Naive thymus-derived CD8-positive, alpha-beta T cell (primary cell): Measurements from ENCODE around the gene CCDC150. TPM values are rescaled to one million over a fixed set of nuclear protein-coding genes. Genes with fewer than 3 reads are reported as not detected.
A peak's percentile ranks its signal among the peaks of the same experiment; 100 is the strongest.

Experiments
- ATAC-seq, 2 donors: fragments of 150-1000 bp; cut with Tn5 transposase in 1 of 2; sonication (Bioruptor Pico), chemical (Tn5 transposase) in 1 of 2; 1 replicate in 1 of 2; 2 replicates in 1 of 2; pipeline ENCODE4 v1.10.0; 2021; ENCODE audit warnings: mild to moderate bottlenecking in 2 of 2, moderate library complexity in 2 of 2
- POLR2A ChIA-PET: fragments of 350-600 bp; sonication (Branson Sonifier 250); formaldehyde crosslinking; loops from one replicate; lab custom pipeline; 2021; ENCODE audit warnings: antibody characterized with exemption; lab: Charles Lee
- DNase-seq, 10 donors: peaks; one replicate each; pipeline versions ENCODE4 v3.0.0 to v3.0.0-alpha.2; 2020 to 2022
- H3K27ac Mint-ChIP-seq, 10 donors: one replicate each; pipeline ENCODE4 v1.8.0; 2020 to 2022; ENCODE audit warnings: mild to moderate bottlenecking in 10 of 10, mixed read lengths in 10 of 10, moderate library complexity in 4 of 10, inconsistent platforms in 1 of 10
- H3K27me3 Mint-ChIP-seq, 5 donors: one replicate each; pipeline ENCODE4 v1.8.0; 2021 to 2022; ENCODE audit warnings: mixed read lengths in 5 of 5
- H3K36me3 Mint-ChIP-seq, 3 donors: one replicate each; pipeline ENCODE4 v1.8.0; 2020 to 2022; ENCODE audit warnings: mixed read lengths in 3 of 3, mild to moderate bottlenecking in 2 of 3, inconsistent platforms in 1 of 3
- H3K4me1 Mint-ChIP-seq, 4 donors: one replicate each; pipeline ENCODE4 v1.8.0; 2021 to 2022; ENCODE audit warnings: mixed read lengths in 4 of 4
- H3K4me3 Mint-ChIP-seq, 10 donors: one replicate each; pipeline ENCODE4 v1.8.0; 2020 to 2022; ENCODE audit warnings: mild to moderate bottlenecking in 10 of 10, mixed read lengths in 10 of 10, moderate library complexity in 6 of 10, inconsistent platforms in 1 of 10
- H3K9me3 Mint-ChIP-seq, 9 donors: one replicate each; pipeline ENCODE4 v1.8.0; 2020 to 2022; ENCODE audit warnings: mixed read lengths in 9 of 9, mild to moderate bottlenecking in 3 of 9, inconsistent platforms in 1 of 9, moderate library complexity in 1 of 9
- polyA plus RNA-seq, 3 donors: library from polyadenylated mRNA; unstranded; fragments of 300-500 nt; fragmentation: Illumina TruSeq; gene quantifications; one replicate each; pipeline ENCODE4 v1.2.3, GENCODE V29; 2021
- total RNA-seq, 8 experiments: library from RNA in 2 of 8; stranded (reverse) in 2 of 8; gene quantifications; one replicate each; pipeline ENCODE4 v1.2.3 and lab custom pipeline; 2021 to 2026

The CCDC150 gene
- 1 to 10 TPM in 1 of 2 experiments, under 1 TPM in 1; 0.49 to 1.9 TPM for total RNA-seq
- not detected for polyA plus RNA-seq
- 0 to 1.4 (median 0.50) reads per million in 6 experiments for total RNA-seq (lab: John Stamatoyannopoulos, UW)

DNA sequence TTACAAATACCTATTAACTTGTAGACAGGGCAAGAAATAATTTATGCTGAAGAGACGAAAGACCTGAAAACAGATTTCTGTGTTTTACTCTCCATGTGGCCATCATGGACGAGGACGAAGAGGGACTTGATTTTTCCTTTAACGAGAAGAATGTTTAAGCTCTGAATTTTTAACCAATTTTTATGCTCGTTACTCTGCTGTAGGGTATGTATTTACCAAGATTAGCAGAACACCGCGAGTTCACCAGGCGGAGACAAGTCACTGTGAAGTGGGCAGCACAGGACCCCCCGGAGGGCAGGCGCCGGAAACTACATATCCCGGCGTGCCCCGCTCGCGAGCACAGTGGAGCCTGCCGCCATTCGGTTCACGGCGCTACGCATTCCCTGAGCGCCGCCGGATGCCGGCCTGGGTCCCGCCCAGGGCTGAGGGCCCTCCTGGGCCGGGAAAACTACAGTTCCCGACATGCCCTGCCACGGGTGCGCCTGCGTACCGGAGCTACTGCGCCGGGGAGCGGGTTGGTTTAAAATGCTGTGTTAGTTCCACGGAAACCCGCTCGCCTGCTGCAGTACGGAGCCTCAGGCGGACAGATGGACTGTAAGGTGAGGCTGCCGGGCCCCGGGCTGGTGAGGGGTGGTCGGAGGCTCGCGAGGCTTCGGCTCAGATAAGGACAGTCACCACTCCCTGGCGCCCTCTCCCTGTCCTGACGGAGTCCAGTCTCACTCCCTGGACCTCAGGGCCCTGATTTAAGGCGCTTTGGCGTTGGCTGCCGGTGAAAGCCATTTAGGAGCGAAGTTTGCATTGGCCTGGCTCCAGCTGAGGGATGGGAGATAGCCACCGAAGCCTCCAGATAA is at the start of gene CCDC150:
CCDC150 (plus strand) TSS at position 536 of the 851 bp plus-strand sequence; CDS start at position 588, 52 bp downstream.
- peak within 1 kb of the TSS in 9 of 10 donors; percentile 22 to 91 (median 71) for H3K27ac Mint-ChIP-seq
- peaks cover 0 to 3% (median 0%) of the 10 kb centered on the region in 9 donors for H3K9me3 Mint-ChIP-seq
- DNase-seq (peak; percentile 88 to 96 (median 94)), ATAC-seq (peak; percentile 100)
- H3K27me3 Mint-ChIP-seq = no peaks in the 10 kb centered on the region
- POLR2A ChIA-PET = interaction anchor here (0.6 to 1.3 kb wide), 2 partner anchors 160 to 911 kb away, joined by 3 read pairs; partner anchors contain the start of gene GTF3C3
- H3K4me3 Mint-ChIP-seq = peak within 1 kb of the TSS; percentile 86 to 96 (median 90)
- peaks cover 11 to 19% (median 18%) of the 10 kb centered on the region in 4 donors for H3K4me1 Mint-ChIP-seq
- no peaks in the 10 kb centered on the region for H3K36me3 Mint-ChIP-seq

DNA sequence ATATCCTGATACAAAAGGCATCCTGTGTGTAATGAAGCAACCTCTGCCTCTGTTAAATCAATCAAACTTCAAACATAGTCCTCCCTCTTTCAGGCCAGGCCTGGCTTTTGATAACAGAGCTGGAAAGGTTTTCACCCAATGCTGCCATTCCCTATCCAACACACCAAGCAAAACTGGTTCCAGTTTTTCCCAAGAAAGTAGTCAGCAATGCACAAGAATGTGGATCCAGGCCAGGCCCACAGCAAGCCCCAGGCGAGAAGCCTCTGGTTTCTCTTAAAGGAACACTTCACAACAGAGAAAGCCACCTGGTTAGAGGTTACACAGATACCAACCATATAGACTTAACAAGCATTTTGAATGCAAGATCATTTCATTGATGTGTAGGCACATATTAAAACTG is 49.2 kb upstream of the CCDC150 start:
- ATAC-seq = no peak
- peaks cover 8 to 20% (median 13%) of the 10 kb centered on the region in 9 donors for H3K9me3 Mint-ChIP-seq
- no peak overlapping the region for H3K4me3 Mint-ChIP-seq

DNA sequence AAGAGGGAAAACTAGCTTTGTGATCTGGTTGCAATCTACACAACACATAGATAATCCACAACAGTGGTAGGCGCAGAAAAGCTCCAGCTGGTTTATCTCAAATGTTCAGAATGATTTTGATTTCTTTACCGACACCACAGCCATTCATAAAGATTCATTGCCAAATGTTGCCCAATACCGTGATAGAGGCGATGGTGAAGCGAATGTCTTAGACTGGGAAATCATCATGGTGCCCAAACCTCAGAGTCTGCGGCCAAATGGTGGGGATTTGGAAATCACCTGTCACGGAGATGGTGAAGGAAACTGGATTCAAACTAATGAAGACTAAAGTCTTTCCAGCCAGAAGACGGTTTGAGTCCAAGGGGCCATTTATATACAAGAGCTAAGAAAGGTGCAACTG is 48.5 kb upstream of the CCDC150 start:
- Mint-ChIP-seq H3K4me3 (peak overlapping the region in 2 of 10 donors; percentile 11 to 19), H3K9me3 (peaks cover 5 to 14% (median 11%) of the 10 kb centered on the region in 9 donors), H3K4me1 (peaks cover 0 to 11% (median 5%) of the 10 kb centered on the region in 4 donors), H3K36me3 (peaks cover 0 to 15% (median 0%) of the 10 kb centered on the region in 3 donors), H3K27me3 (peaks cover 56 to 69% (median 62%) of the 10 kb centered on the region in 5 donors), H3K27ac (no peak overlapping the region)
- ATAC-seq = no peak
- DNase-seq = no peak
- POLR2A ChIA-PET = no interaction called here

More for the DNA sequence above, 49.2 kb upstream of the CCDC150 start:
- peaks cover 0 to 16% (median 0%) of the 10 kb centered on the region in 3 donors for H3K36me3 Mint-ChIP-seq
- peaks cover 0 to 11% (median 5%) of the 10 kb centered on the region in 4 donors for H3K4me1 Mint-ChIP-seq
- no peak overlapping the region for H3K27ac Mint-ChIP-seq
- no peak for DNase-seq
- peaks cover 50 to 62% (median 55%) of the 10 kb centered on the region in 5 donors for H3K27me3 Mint-ChIP-seq
- POLR2A ChIA-PET = no interaction called here

DNA sequence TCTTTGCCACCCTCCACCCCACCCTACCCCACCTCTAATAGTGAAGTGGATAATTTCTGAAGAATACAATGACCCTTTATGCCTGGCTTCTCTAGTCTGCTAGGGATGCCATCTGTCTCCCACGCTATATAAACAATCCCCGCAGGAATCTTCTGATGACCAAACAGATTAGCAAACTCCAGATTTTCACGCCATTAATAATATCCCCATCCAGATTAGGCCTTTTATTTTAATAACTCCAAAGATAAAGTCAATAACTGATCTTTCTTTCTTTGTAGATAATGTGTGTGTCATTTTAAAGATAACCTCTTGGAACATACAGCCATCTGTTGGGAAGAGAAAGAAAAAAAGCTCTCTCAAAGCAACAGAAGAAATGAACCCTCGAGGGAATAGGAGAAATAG is 47.9 kb upstream of the CCDC150 start:
- POLR2A ChIA-PET = interaction anchor here (0.7 kb wide), 1 partner anchor 28 kb away, joined by 3 read pairs; no protein-coding TSS in a partner anchor
- DNase-seq = no peak
- Mint-ChIP-seq H3K9me3 (peaks cover 2 to 9% (median 6%) of the 10 kb centered on the region in 9 donors), H3K36me3 (peaks cover 0 to 9% (median 0%) of the 10 kb centered on the region in 3 donors), H3K4me3 (peak overlapping the region in 7 of 10 donors; percentile 15 to 87 (median 72)), H3K27ac (no peak overlapping the region), H3K27me3 (peaks cover 60 to 69% (median 67%) of the 10 kb centered on the region in 5 donors), H3K4me1 (peaks cover 0 to 11% (median 5%) of the 10 kb centered on the region in 4 donors)
- no peak for ATAC-seq

DNA sequence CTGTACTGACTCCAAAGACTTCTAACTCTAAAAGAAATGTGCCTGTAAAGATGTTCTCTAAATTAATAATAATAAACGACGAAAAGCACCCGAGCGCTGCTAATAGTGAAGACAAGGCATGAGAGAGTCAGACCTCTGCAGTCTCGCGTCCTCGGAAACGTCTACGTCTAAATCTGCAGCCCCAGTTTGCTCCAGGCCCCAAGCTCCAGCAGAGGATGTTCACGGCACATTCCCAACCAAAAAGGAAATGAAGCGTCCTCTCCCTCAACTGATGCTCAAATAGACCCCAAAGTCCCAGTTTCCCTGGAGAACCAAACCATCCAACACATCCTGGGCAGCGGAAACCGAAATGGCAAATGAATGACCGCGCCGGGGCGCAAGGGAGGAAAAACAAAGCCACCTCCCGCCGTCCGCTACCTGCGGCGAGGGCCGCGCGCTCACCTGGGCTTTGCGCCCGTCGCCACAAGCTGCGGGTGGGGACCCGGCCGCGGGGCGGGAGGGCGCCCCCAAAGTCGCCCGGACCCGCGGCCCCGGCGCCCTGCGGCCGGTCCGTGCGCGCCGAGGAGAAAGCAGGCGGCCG is 47.1 kb upstream of the CCDC150 start:
- Mint-ChIP-seq H3K4me3 (peak overlapping the region; percentile 69 to 87 (median 81)), H3K27ac (peak overlapping the region in 1 of 10 donors; percentile 40), H3K4me1 (peaks cover 0 to 11% (median 5%) of the 10 kb centered on the region in 4 donors), H3K9me3 (peaks cover 0 to 6% (median 0%) of the 10 kb centered on the region in 9 donors), H3K27me3 (peaks cover 61 to 77% (median 67%) of the 10 kb centered on the region in 5 donors), H3K36me3 (peaks cover 0 to 5% (median 0%) of the 10 kb centered on the region in 3 donors)
- POLR2A ChIA-PET = interaction anchor here (0.7 kb wide), 1 partner anchor 29 kb away, joined by 3 read pairs; no protein-coding TSS in a partner anchor
- DNase-seq (no peak), ATAC-seq (no peak)

DNA sequence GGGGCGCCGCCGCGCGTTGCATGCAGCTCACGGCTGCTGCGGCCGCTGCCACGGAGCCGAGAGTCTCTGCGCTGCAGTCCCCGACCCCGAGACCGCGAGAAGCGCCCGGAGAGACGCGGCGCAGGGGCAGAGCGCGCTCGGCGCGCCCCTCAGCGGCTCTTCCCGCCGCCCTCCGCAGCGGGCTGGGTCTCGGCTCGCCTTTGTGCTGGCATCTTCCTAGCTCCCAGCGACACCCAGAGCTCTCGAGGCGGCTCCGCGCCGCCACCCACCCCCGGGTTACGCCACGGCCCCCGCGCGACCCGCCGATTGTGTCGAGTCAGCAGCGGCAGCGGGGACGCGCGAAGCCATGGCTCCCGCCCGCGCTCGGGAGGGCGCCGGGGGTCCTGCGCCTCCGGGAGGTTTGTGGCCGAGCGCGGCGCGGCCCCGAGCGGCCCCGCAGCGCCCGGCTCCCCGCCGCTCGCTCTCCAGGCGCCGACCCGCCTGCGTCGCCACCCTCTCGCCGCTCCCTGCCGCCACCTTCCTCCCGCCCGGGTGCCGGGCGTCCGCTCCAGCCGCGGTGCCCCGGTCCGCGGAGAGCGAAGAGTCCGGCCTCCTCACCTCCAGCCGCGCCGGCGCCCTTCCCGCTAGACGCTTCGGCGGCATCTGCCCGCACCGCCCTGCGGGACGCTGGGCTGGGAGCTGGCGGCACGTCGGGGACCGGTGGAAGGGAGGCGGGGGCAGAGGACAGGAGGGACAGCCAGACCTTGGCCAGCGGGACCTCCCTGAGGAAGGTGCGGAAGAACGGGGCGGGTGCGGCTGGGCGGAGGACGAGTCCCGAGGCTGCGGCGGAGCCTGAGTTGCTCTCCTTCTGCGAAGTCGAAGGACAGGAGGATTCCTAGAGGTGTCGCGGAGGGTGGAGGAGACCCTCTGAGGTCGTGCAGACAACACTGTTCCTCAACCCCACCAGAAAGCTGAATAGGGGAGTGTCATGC is 46.3 kb upstream of the CCDC150 start, which contains the start of gene HECW2:
HECW2 (minus strand) TSS at position 644 of the 971 bp plus-strand sequence.
- no peak for DNase-seq

DNA sequence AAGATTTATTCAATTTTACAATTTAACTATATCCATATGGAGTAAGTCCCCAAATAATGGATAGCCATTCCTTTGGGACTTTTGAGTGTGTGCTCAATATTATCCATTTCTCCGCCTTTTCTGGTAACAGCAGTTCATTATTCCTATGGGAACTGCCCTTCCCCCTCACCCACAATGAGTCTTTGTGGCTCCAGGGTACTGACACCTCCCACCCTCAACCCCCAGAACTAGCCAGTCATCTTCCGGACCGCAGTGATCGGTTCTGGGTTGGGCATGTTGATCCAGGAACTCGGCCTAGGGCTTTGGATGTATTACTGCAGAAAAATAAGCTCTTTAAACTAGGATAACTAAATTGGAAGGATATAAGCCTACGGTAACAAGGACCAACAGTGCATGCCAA is 45.4 kb upstream of the CCDC150 start:
- H3K4me3 Mint-ChIP-seq = peak overlapping the region in 8 of 10 donors; percentile 12 to 71 (median 47)
- no peak for ATAC-seq
- H3K9me3 Mint-ChIP-seq = peaks cover 0 to 6% (median 0%) of the 10 kb centered on the region in 9 donors
- POLR2A ChIA-PET = no interaction called here
- peaks cover 55 to 68% (median 58%) of the 10 kb centered on the region in 5 donors for H3K27me3 Mint-ChIP-seq
- H3K27ac Mint-ChIP-seq = no peak overlapping the region
- peaks cover 0 to 11% (median 5%) of the 10 kb centered on the region in 4 donors for H3K4me1 Mint-ChIP-seq
- no peak for DNase-seq
- H3K36me3 Mint-ChIP-seq = no peaks in the 10 kb centered on the region

More for the DNA sequence above, 46.3 kb upstream of the CCDC150 start, which contains the start of gene HECW2:
- peak; percentile 30 to 38 for ATAC-seq
- Mint-ChIP-seq H3K27ac (peak within 1 kb of the TSS in 1 of 10 donors; percentile 40), H3K36me3 (no peaks in the 10 kb centered on the region), H3K9me3 (peaks cover 0 to 6% (median 0%) of the 10 kb centered on the region in 9 donors), H3K4me1 (peaks cover 0 to 11% (median 5%) of the 10 kb centered on the region in 4 donors), H3K27me3 (peaks cover 56 to 73% (median 64%) of the 10 kb centered on the region in 5 donors), H3K4me3 (peak within 1 kb of the TSS; percentile 69 to 87 (median 81))
- POLR2A ChIA-PET = no interaction called here

DNA sequence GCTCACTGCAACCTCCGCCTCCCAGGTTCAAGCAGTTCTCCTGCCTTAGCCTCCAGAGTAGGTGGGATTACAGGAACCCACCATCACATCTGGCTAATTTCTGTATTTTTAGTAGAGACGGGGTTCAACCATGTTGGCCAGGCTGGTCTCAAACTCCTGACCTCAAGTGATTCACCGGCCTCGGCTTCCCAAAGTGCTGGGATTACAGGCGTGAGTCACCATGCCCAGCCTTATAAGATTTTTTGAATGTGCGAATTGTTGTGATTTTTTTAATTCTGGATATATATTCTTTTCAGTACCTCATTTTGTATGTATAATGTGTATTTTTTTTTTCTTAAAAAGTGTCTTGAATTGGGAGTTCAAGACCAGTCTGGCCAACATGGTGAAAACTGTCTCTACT is 42.0 kb upstream of the CCDC150 start:
- DNase-seq = no peak
- Mint-ChIP-seq H3K27me3 (peaks cover 27 to 50% (median 34%) of the 10 kb centered on the region in 5 donors), H3K9me3 (peaks cover 0 to 3% (median 0%) of the 10 kb centered on the region in 9 donors), H3K27ac (no peak overlapping the region), H3K4me1 (peaks cover 0 to 4% (median 2%) of the 10 kb centered on the region in 4 donors), H3K4me3 (no peak overlapping the region), H3K36me3 (no peaks in the 10 kb centered on the region)
- no peak for ATAC-seq
- POLR2A ChIA-PET = no interaction called here

DNA sequence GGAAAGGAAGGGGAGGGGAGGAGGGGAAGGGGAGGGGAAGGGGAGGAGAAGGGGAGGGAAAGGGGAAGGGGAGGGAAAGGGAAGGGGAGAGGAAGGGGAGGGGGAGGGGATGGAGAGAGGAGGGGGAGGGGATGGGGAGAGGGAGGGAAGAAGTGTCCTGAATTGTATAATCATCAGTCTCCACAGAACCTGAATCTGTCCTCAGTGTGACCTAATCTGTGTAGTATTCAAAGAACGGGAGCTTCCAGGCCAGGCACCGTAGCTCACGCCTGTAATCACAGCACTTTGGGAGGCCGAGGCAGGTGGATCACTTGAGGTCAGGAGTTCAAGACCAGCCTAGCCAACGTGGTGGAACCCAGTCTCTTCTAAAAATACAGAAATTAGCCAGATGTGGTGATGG is 41.1 kb upstream of the CCDC150 start:
- H3K4me3 Mint-ChIP-seq = no peak overlapping the region
- no peak overlapping the region for H3K27ac Mint-ChIP-seq
- H3K9me3 Mint-ChIP-seq = peaks cover 0 to 3% (median 0%) of the 10 kb centered on the region in 9 donors
- no peak for ATAC-seq
- POLR2A ChIA-PET = no interaction called here
- no peaks in the 10 kb centered on the region for H3K36me3 Mint-ChIP-seq
- H3K4me1 Mint-ChIP-seq = peaks cover 0 to 4% (median 1%) of the 10 kb centered on the region in 4 donors
- H3K27me3 Mint-ChIP-seq = peaks cover 27 to 50% (median 37%) of the 10 kb centered on the region in 5 donors
- DNase-seq = no peak

DNA sequence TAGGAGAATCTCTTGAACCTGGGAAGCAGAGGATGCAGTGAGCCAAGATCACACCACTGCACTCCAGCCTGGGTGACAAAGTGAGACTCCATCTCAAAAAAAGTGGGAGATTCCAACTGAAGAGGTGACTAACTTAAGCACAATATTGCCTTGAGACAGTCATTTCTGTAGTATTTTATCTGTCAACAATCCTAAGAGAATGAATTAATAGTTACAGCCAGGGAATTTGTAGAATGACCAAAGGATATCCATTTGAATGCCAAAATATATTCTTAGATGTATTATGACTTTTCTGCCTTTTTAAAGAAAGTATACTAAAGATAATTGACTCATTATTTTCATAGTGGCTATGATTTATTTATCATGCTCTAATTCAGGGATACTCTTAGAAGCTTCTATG is 40.7 kb upstream of the CCDC150 start:
- Mint-ChIP-seq H3K27ac (no peak overlapping the region), H3K27me3 (peaks cover 25 to 47% (median 34%) of the 10 kb centered on the region in 5 donors)
- POLR2A ChIA-PET = no interaction called here

More for the DNA sequence above, 40.7 kb upstream of the CCDC150 start:
- Mint-ChIP-seq H3K36me3 (no peaks in the 10 kb centered on the region), H3K9me3 (peaks cover 0 to 3% (median 0%) of the 10 kb centered on the region in 9 donors), H3K4me3 (no peak overlapping the region), H3K4me1 (no peaks in the 10 kb centered on the region)
- ATAC-seq = no peak
- no peak for DNase-seq
